Mesodermal cell (in vitro differentiated cells): ENCODE data around the gene PLOD1.
A peak's percentile ranks its signal among the peaks of the same experiment; 100 is the strongest.

Experiments
- H3K27ac ChIP-seq: 2 replicates; pipeline ENCODE4 v1.7.0; 2013; ENCODE audit warnings: mild to moderate bottlenecking, low read depth, low read length, moderate library complexity; ENCODE audit not compliant: severe bottlenecking
- H3K36me3 ChIP-seq: 2 replicates; pipeline ENCODE4 v1.7.1; 2013; ENCODE audit warnings: mild to moderate bottlenecking, low read length, moderate library complexity; ENCODE audit not compliant: control insufficient read depth, insufficient read depth
- H3K4me1 ChIP-seq: one replicate; pipeline ENCODE4 v1.7.1; 2013; ENCODE audit warnings: mild to moderate bottlenecking, low read length; ENCODE audit not compliant: insufficient read depth, control insufficient read depth, poor library complexity, severe bottlenecking
- H3K4me3 ChIP-seq: 2 replicates; pipeline ENCODE4 v1.7.0; 2013; ENCODE audit warnings: low read length, control low read depth, mild to moderate bottlenecking; ENCODE audit not compliant: insufficient read depth, poor library complexity, severe bottlenecking; ENCODE audit errors: extremely low read depth
- H3K9me3 ChIP-seq: 2 replicates; pipeline ENCODE4 v1.7.1; 2013; ENCODE audit warnings: mild to moderate bottlenecking, low read length, moderate library complexity; ENCODE audit not compliant: control insufficient read depth
- WGBS, 2 experiments: methylation state at CpG; one replicate each; pipeline ENCODE4 v1.1.5; 2013; ENCODE audit warnings: missing lambda C conversion rate in 2 of 2; ENCODE audit not compliant: insufficient coverage in 2 of 2; 5-methylcytosine and 5-hydroxymethylcytosine counted together

The PLOD1 gene

DNA sequence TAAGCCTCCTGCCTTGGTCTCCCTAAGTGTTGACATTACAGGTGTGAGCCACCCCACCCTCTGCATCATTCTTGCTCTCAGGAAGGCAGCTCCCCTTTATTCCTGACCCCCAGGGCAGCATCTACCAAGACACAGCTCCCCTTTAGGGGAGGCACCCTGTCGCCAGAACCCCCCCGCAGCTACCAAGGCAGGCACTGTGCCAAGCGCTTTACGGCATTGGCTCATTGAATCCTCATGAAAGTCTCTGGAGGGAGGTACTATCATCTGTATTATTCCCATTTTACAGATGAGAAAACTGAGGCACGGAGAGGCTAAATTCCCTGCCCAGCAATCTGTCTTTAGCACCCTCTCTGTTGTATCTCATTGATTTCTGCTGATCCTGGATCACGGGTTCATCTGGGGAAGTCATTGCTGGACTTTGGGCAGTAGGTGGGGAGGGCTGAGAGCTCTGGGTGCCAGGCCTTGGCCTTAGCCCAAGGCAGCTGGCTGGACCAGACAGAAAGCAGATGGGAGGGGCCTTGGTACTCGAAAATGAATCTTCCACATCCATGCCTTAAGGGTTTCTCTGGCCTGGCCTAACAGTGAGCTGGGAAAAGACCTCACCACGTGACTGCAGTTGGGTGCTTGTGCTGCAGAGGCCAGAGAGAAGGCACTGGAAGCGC, 5.9 kb downstream of the PLOD1 start:
- peaks cover 56% of the 10 kb centered on the region for H3K36me3 ChIP-seq
- no peaks in the 10 kb centered on the region for H3K9me3 ChIP-seq
- peaks cover 6% of the 10 kb centered on the region for H3K4me1 ChIP-seq
- 94 to 95% methylated on average over 6 to 7 of the region's 9 CpGs for WGBS, 2 experiments
- H3K4me3 ChIP-seq: no peak overlapping the region
- H3K27ac ChIP-seq: no peak overlapping the region

DNA sequence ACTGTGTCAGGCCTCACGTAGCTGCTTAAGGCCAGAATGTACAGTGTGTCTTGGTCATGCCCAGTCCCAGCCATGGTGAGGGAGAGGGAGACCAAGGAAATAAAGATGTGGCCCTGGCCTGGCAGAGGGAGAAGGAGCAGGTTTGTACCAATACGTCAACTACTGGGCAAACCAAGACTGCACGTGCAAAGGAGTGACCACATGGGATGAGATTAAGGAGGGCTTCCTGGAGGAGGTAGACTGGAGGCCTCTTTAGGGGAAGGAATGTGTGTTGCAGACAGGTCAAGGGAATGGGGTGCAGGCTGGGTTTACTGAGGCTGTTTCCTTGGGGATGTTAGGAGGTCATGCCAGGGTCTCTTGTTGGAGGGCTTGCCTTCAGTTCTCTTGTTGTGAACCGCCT, 7.8 kb downstream of the PLOD1 start:
- 90 to 97% methylated on average over 4 of the region's 4 CpGs for WGBS, 2 experiments
- H3K4me3 ChIP-seq: no peak overlapping the region
- peaks cover 58% of the 10 kb centered on the region for H3K36me3 ChIP-seq
- H3K9me3 ChIP-seq: peaks cover 3% of the 10 kb centered on the region
- H3K4me1 ChIP-seq: peaks cover 6% of the 10 kb centered on the region
- H3K27ac ChIP-seq: no peak overlapping the region

DNA sequence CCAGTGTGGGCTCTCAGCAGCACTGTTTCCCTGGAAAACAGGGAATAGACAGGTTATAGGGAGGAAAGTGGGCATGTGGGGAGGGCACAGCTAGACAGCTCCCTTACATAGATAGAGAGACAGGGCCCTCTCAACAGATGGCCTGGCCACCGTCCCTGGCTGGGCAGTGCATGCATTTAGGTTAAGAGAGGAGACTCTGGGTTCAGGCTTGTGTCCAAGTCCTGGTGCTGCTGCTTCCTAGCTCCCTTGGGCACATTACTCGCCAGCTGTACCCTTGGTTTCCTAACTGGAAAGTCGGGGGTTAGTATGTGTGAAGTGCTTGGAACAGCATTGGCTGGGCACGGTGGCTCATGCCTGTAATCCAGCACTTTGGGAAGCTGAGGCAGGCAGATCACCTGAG, 9.1 kb downstream of the PLOD1 start:
- 100% methylated on average over 4 of the region's 4 CpGs for WGBS, 2 experiments

DNA sequence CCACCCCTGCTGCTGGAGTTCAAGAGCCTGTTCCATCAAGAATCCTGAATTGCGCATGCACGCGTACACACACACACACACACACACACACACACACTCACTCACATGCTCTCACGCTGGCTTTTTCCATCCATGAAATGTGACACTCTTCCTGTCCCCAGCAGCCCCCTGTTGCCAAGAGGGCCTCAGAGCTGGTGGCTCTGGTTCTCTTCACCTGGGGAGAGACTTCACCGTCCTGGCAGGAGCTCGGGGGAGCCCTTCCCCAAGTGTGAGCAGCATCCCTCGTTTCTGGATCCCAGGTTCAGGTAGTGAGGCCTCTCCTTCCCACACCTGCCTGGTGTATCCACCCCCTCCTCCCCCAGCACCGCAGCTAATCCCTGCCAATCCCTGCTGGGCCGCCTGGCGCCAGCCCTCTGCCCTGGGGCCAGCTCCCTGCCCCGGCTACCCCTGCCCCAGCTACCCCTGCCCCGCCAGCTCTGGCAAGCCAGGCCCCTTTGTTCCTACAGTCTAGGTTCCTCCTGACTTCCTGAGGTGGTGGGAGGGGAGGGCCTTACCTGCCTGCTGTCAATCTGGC, 9.9 kb downstream of the PLOD1 start:
- no peak overlapping the region for H3K4me3 ChIP-seq
- H3K9me3 ChIP-seq: peaks cover 3% of the 10 kb centered on the region
- H3K4me1 ChIP-seq: no peaks in the 10 kb centered on the region
- H3K27ac ChIP-seq: peak overlapping the region; percentile 33
- H3K36me3 ChIP-seq: peaks cover 69% of the 10 kb centered on the region
- 73 to 78% methylated on average over 8 to 12 of the region's 12 CpGs for WGBS, 2 experiments

More for the DNA sequence above, 9.1 kb downstream of the PLOD1 start:
- Histone ChIP-seq H3K36me3 (peaks cover 61% of the 10 kb centered on the region), H3K9me3 (peaks cover 3% of the 10 kb centered on the region), H3K27ac (no peak overlapping the region), H3K4me3 (no peak overlapping the region), H3K4me1 (peaks cover 6% of the 10 kb centered on the region)

DNA sequence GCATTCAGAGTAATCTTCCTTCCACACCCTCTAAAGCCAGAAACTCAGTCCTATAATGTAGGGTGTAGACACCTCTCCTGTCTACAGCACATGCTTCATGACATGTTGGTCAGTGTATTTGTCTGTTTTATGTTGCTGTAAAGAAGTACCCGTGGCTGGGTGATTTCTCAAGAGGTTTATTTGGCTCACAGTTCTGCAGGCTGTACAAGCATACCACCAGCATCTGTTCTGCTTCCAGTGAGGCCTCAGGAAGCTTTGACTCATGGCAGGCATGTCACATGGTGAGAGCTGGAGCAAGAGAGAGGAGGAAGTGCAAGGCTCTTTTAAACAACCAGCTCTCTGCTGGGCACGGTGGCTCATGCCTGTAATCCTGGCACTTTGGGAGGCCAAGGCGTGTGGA, 12.1 kb downstream of the PLOD1 start:
- H3K36me3 ChIP-seq: peaks cover 81% of the 10 kb centered on the region
- no peaks in the 10 kb centered on the region for H3K4me1 ChIP-seq
- H3K4me3 ChIP-seq: no peak overlapping the region
- H3K9me3 ChIP-seq: peaks cover 3% of the 10 kb centered on the region
- no peak overlapping the region for H3K27ac ChIP-seq
- whole genome bisulfite sequencing, 2 experiments: 96 to 97% methylated on average over 3 of the region's 3 CpGs

DNA sequence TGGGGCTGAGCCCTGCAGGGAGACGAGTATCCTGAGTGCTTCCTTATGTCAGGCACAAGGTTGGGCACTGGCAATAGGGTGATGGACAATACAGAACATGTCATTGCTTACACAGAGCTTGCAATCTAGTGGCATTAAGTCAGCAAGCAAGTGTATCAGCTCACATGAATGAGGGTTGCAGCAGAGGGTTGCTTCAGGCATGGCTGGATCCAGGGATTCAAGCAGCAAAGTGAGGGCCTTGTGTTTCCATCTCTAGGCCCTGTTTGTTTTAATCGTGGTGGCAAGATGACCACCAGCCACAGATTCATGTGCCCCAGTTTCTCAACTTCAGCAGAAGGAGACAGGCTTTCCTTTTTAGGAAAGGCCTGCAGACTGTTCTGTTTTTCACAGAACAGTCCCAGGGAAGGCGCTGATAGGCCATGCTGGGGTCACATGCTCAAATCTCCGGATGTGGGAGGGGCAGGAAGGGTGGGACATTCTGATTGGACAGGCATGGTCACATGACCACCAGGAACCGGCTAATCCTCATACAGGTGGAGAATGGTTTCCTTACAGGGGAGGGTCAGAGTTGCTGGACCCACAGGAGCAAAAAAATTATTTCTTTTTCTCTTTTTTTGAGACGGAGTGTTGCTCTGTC, 14.4 kb downstream of the PLOD1 start:
- Histone ChIP-seq H3K27ac (no peak overlapping the region), H3K4me1 (no peaks in the 10 kb centered on the region), H3K9me3 (peaks cover 3% of the 10 kb centered on the region), H3K4me3 (no peak overlapping the region), H3K36me3 (peaks cover 83% of the 10 kb centered on the region)
- WGBS, 2 experiments: 94 to 95% methylated on average over 4 to 6 of the region's 6 CpGs

DNA sequence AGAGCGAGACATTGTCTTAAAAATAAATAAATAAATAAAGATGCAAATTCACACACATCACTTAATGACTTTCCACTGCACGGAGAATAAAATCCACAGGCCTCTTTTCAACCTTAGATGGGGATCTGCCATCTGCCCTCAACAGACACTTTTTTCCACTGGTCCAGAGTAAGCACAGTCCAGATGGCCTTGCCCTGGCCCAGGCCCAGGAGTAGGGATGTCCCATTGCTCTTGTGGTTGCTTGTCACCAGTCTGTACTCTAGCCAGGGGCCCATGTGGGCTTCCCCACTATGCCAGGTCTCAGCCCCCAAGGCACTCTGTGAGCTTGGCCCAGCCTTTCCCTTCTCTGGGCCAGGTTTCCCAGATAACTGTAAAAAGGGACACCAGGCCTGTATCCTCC, 17.4 kb downstream of the PLOD1 start:
- Histone ChIP-seq H3K9me3 (no peaks in the 10 kb centered on the region), H3K4me1 (no peaks in the 10 kb centered on the region), H3K27ac (no peak overlapping the region), H3K4me3 (no peak overlapping the region), H3K36me3 (peaks cover 81% of the 10 kb centered on the region)
- 90 to 100% methylated on average over 1 of the region's 2 CpGs for WGBS, 2 experiments

DNA sequence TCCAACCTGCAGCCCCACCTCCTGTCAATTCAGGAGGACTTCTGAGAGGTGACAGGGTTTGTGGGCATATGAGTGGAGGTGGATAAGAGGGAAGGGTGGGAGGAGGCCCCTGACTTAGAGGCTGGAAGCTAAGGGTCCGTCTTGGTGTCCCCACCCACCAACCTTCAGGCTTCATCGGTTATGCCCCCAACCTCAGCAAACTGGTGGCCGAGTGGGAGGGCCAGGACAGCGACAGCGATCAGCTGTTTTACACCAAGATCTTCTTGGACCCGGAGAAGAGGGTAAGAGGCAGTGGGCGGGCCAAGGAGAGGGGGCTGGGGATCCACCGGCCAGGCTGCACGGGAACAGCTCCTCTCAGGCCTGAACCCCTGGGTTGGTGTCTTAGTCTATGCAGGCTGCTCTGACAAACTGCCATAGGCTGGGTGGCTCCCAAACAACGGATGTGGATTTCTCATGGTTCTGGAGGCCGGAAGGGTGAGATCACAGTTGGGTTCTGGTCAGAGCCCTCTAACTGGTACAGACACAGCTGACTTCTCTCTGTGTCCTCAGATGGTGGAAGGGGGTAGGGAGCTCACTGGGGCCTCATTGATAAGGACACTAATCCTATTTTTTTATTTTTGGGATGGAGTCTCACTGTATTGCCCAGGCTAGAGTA, 18.1 kb downstream of the PLOD1 start:
- Histone ChIP-seq H3K4me3 (no peak overlapping the region), H3K4me1 (no peaks in the 10 kb centered on the region), H3K36me3 (peaks cover 84% of the 10 kb centered on the region), H3K9me3 (no peaks in the 10 kb centered on the region), H3K27ac (no peak overlapping the region)
- WGBS, 2 experiments: 94% methylated on average over 7 to 9 of the region's 11 CpGs

DNA sequence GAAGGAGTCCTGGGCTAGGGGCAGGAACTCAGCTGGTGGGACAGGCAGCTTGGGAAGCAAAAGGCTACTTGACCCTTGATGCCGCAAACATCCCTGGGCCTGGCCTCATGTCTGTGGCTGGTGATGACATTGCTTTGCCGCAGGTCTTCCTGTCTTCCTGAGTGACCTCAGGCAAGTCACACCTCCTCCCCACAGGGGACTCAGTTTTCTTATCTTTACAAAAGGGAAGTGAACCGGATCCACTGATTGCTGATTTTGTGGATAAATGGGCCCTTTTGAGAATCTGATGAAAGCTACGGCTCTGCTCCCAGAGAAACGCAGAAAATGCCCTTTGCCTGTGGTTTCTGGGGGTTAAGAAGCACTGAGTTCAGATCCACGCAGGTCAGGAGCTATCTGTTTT, 20.7 kb downstream of the PLOD1 start:
- WGBS, 2 experiments: 91 to 93% methylated on average over 4 to 5 of the region's 6 CpGs
- H3K27ac ChIP-seq: no peak overlapping the region
- peaks cover 75% of the 10 kb centered on the region for H3K36me3 ChIP-seq

DNA sequence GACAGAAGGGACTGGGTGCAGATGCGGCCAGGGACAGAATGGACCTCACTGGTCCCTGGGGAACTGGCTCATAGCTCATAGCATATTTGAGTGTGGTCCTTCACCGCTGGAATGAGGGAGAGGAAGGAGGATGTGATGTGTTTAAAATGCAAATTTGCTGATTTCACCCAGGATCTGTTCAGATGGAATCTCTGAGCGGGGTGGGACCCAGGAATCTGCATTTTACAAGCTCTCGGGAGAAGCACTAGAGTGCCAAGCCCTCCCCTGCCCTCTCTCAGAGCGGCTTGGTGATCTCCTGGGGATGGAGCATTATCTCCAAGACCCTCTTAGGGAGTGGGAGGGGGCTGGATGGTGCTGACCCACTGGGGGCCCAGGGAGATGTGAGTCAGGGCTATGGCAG, 22.9 kb downstream of the PLOD1 start:
- WGBS, 2 experiments: 88 to 93% methylated on average over 3 to 4 of the region's 5 CpGs
- H3K27ac ChIP-seq: no peak overlapping the region

More for the DNA sequence above, 20.7 kb downstream of the PLOD1 start:
- H3K4me3 ChIP-seq: no peak overlapping the region
- no peaks in the 10 kb centered on the region for H3K4me1 ChIP-seq
- H3K9me3 ChIP-seq: no peaks in the 10 kb centered on the region

More for the DNA sequence above, 22.9 kb downstream of the PLOD1 start:
- H3K4me1 ChIP-seq: no peaks in the 10 kb centered on the region
- H3K36me3 ChIP-seq: peaks cover 80% of the 10 kb centered on the region
- no peaks in the 10 kb centered on the region for H3K9me3 ChIP-seq
- no peak overlapping the region for H3K4me3 ChIP-seq
